Measurements from ENCODE around the gene ERAS. TPM values are rescaled to one million over a fixed set of nuclear protein-coding genes. Genes with fewer than 3 reads are reported as not detected.
"Not testable (repeated sequence)": the region's sequence is repeated elsewhere in the genome, so short reads cannot be mapped to it uniquely, and the experiment has no call there.

Gene ERAS
- total RNA-seq, 1 experiment from 2014 or later: not detected

- ChIA-PET CTCF (no interaction called here), POLR2A (ENCODE audit: unreplicated experiment) (no interaction called here)
- ATAC-seq (no peak), DNase-seq (no peak)
- Histone ChIP-seq H2AFZ (ENCODE audit: low read length) (no peak overlapping the region), H3K9ac (ENCODE audit: low read length) (no peak overlapping the region), H3K79me2 (ENCODE audit: low read length) (no peaks in the 10 kb centered on the region), H3K4me1 (ENCODE audit: insufficient read depth, low read length) (no peaks in the 10 kb centered on the region), H3F3A (ENCODE audit: low read length, unreplicated experiment) (no peaks in the 10 kb centered on the region), H3K4me3 (ENCODE audit: low read length) (no peak overlapping the region), H3K27me3 (ENCODE audit: low read length) (no peaks in the 10 kb centered on the region), H3K4me2 (ENCODE audit: low read length) (no peak overlapping the region), H3K9me3 (ENCODE audit: low read length) (no peaks in the 10 kb centered on the region), H4K20me1 (ENCODE audit: low read length) (no peaks in the 10 kb centered on the region), H3K9me2 (replicated peaks; ENCODE audit: low read length) (no peaks in the 10 kb centered on the region), H3K36me3 (ENCODE audit: low read depth, low read length) (no peaks in the 10 kb centered on the region), H3K27ac (ENCODE audit: low read length) (no peak overlapping the region)
- no peak for TF ChIP-seq EZH2phosphoT487 (IDR thresholded peaks at IDR 0.05; ENCODE audit: borderline replicate concordance, low read length)
- no peak for TF ChIP-seq EZH2 (IDR thresholded peaks at IDR 0.05; ENCODE audit: low read length, unreplicated experiment)
- TF ChIP-seq CTCF (conservative IDR thresholded peaks at IDR 0.05; ENCODE audit: low read depth, low read length): no peak
- no TSS peak for BruUV-seq (replicated peaks)
- intact Hi-C loops (cut with micrococcal nuclease): no loop called here
Observed at GRCh38 chrX:48848847-48849246, 22.5 kb downstream of the ERAS start.

- Histone ChIP-seq H3K4me3 (ENCODE audit: low read length) (no peak overlapping the region), H3K79me2 (ENCODE audit: low read length) (no peaks in the 10 kb centered on the region), H3K9me2 (replicated peaks; ENCODE audit: low read length) (no peaks in the 10 kb centered on the region), H3K4me2 (ENCODE audit: low read length) (no peak overlapping the region), H3K27me3 (ENCODE audit: low read length) (no peaks in the 10 kb centered on the region), H3K9me3 (ENCODE audit: low read length) (no peaks in the 10 kb centered on the region), H3F3A (ENCODE audit: low read length, unreplicated experiment) (no peaks in the 10 kb centered on the region), H3K4me1 (ENCODE audit: insufficient read depth, low read length) (no peaks in the 10 kb centered on the region), H4K20me1 (ENCODE audit: low read length) (no peaks in the 10 kb centered on the region), H3K27ac (ENCODE audit: low read length) (no peak overlapping the region), H3K36me3 (ENCODE audit: low read depth, low read length) (no peaks in the 10 kb centered on the region), H3K9ac (ENCODE audit: low read length) (no peak overlapping the region), H2AFZ (ENCODE audit: low read length) (no peak overlapping the region)
- CTCF ChIA-PET: no interaction called here
- intact Hi-C loops (cut with micrococcal nuclease): no loop called here
- BruUV-seq (replicated peaks): no TSS peak
- ATAC-seq (no peak), DNase-seq (no peak)
- POLR2A ChIA-PET (ENCODE audit: unreplicated experiment): no interaction called here
- TF ChIP-seq EZH2 (IDR thresholded peaks at IDR 0.05; ENCODE audit: low read length, unreplicated experiment): no peak
- no peak for TF ChIP-seq CTCF (conservative IDR thresholded peaks at IDR 0.05; ENCODE audit: low read depth, low read length)
- TF ChIP-seq EZH2phosphoT487 (IDR thresholded peaks at IDR 0.05; ENCODE audit: borderline replicate concordance, low read length): no peak
Observed at GRCh38 chrX:48852857-48853256, 26.5 kb downstream of the ERAS start.

- H3K9ac ChIP-seq (ENCODE audit: low read length); H3K4me2 ChIP-seq (ENCODE audit: low read length); BruUV-seq (replicated peaks): not testable (repeated sequence)
Observed at GRCh38 chrX:48853494-48853893, 27.2 kb downstream of the ERAS start.

GRCh38 chrX:48854121-48854804 lies 27.9 kb downstream of the ERAS start:
- H3K9me3 ChIP-seq (ENCODE audit: low read length); H3K9me2 ChIP-seq (replicated peaks; ENCODE audit: low read length); H3K4me2 ChIP-seq (ENCODE audit: low read length); H3K4me1 ChIP-seq (ENCODE audit: insufficient read depth, low read length); CTCF ChIA-PET; H4K20me1 ChIP-seq (ENCODE audit: low read length); H3F3A ChIP-seq (ENCODE audit: low read length, unreplicated experiment); H3K79me2 ChIP-seq (ENCODE audit: low read length); POLR2A ChIA-PET (ENCODE audit: unreplicated experiment); DNase-seq; ATAC-seq; H2AFZ ChIP-seq (ENCODE audit: low read length); H3K36me3 ChIP-seq (ENCODE audit: low read depth, low read length); H3K9ac ChIP-seq (ENCODE audit: low read length); H3K27me3 ChIP-seq (ENCODE audit: low read length); BruUV-seq (replicated peaks); H3K4me3 ChIP-seq (ENCODE audit: low read length); H3K27ac ChIP-seq (ENCODE audit: low read length): not testable (repeated sequence)
- intact Hi-C loops (cut with micrococcal nuclease): loop anchor here (2.0 kb wide), 1 partner anchor 37 kb away; no protein-coding TSS in a partner anchor

More at GRCh38 chrX:48853494-48853893, 27.2 kb downstream of the ERAS start:
- H2AFZ ChIP-seq (ENCODE audit: low read length); ATAC-seq; H4K20me1 ChIP-seq (ENCODE audit: low read length); H3K27ac ChIP-seq (ENCODE audit: low read length); H3K36me3 ChIP-seq (ENCODE audit: low read depth, low read length); H3K9me2 ChIP-seq (replicated peaks; ENCODE audit: low read length); intact Hi-C loops (cut with micrococcal nuclease); POLR2A ChIA-PET (ENCODE audit: unreplicated experiment); H3F3A ChIP-seq (ENCODE audit: low read length, unreplicated experiment); H3K4me3 ChIP-seq (ENCODE audit: low read length); CTCF ChIA-PET; H3K27me3 ChIP-seq (ENCODE audit: low read length); H3K4me1 ChIP-seq (ENCODE audit: insufficient read depth, low read length); H3K79me2 ChIP-seq (ENCODE audit: low read length); H3K9me3 ChIP-seq (ENCODE audit: low read length); DNase-seq: not testable (repeated sequence)
